Panc1 (cell line): ENCODE measurements around the gene CORT. TPM values are rescaled to one million over a fixed set of nuclear protein-coding genes. Genes with fewer than 3 reads are reported as not detected.

Experiments used
- ATAC-seq: fragments of 200-7000 bp; cut with Tn5 transposase; 2 replicates; pipeline ENCODE4 v1.9.1; 2020; ENCODE audit warnings: mild to moderate bottlenecking, moderate library complexity
- BruUV-seq: library from RNA; stranded (reverse); fragments of 400-500 nt; replicated peaks from 2 replicates; lab custom pipeline; 2021; lab: Mats Ljungman, UMichigan
- CTCF ChIA-PET: fragments of 300-600 bp; sonication (Branson Sonifier 250); formaldehyde crosslinking; loops from one replicate; lab custom pipeline; 2022; ENCODE audit warnings: antibody characterized with exemption; lab: Charles Lee
- POLR2A ChIA-PET: fragments of 300-600 bp; sonication (Branson Sonifier 250); formaldehyde crosslinking; loops from one replicate; lab custom pipeline; 2022; ENCODE audit warnings: antibody characterized with exemption; lab: Charles Lee
- DNase-seq: peaks from one replicate; pipeline ENCODE4 v3.0.0-alpha.2; 2010; ENCODE audit warnings: low read depth, low spot score
- H3K27ac ChIP-seq: 2 replicates; pipeline ENCODE4 v1.5.1; 2011; ENCODE audit warnings: mild to moderate bottlenecking, low read length, inconsistent platforms
- H3K27me3 ChIP-seq: fragments of 200-500 bp; sonication (Bioruptor generic); 2 replicates; pipeline ENCODE4 v1.6.0; 2014; ENCODE audit warnings: low read length, inconsistent platforms; ENCODE audit not compliant: control insufficient read depth, insufficient read depth
- H3K36me3 ChIP-seq: fragments of 200-500 bp; sonication (Bioruptor generic); 2 replicates; pipeline ENCODE4 v1.5.1; 2014; ENCODE audit warnings: inconsistent platforms, mild to moderate bottlenecking, low read length, moderate library complexity; ENCODE audit not compliant: control insufficient read depth, insufficient read depth
- H3K4me1 ChIP-seq: 2 replicates; pipeline ENCODE4 v1.5.1; 2011; ENCODE audit warnings: inconsistent platforms, mild to moderate bottlenecking, low read length, moderate library complexity; ENCODE audit not compliant: control insufficient read depth, insufficient read depth
- H3K4me3 ChIP-seq, 2 experiments: 2 replicates each; pipeline ENCODE4 v1.5.1; 2011 to 2012; ENCODE audit warnings: low read depth in 2 of 2, low read length in 2 of 2, mild to moderate bottlenecking in 2 of 2, inconsistent platforms in 1 of 2, moderate library complexity in 1 of 2
- H3K9me3 ChIP-seq: fragments of 200-500 bp; sonication (Bioruptor generic); 2 replicates; pipeline ENCODE4 v1.5.1; 2014; ENCODE audit warnings: low read depth, mild to moderate bottlenecking, inconsistent platforms, low read length, moderate library complexity; ENCODE audit not compliant: control insufficient read depth, insufficient read depth
- CTCF ChIP-seq: fragments of 450-650 bp; IDR thresholded peaks from 2 replicates; pipeline ENCODE4 v1.5.1; 2017; ENCODE audit warnings: mild to moderate bottlenecking
- POLR2AphosphoS5 ChIP-seq: IDR thresholded peaks from 2 replicates; pipeline ENCODE4 v1.6.1; 2012; ENCODE audit warnings: mild to moderate bottlenecking, low read depth, low read length, moderate library complexity
- REST ChIP-seq, 2 experiments: IDR thresholded peaks; 2 replicates each; pipeline ENCODE4 v1.6.1; 2011 to 2012; ENCODE audit warnings: low read depth in 2 of 2, control low read depth in 1 of 2, low read length in 1 of 2, mild to moderate bottlenecking in 1 of 2, moderate library complexity in 1 of 2; ENCODE audit not compliant: insufficient read depth in 1 of 2
- SIN3A ChIP-seq: IDR thresholded peaks from 2 replicates; pipeline ENCODE4 v1.6.1; 2012; ENCODE audit warnings: low read depth, mild to moderate bottlenecking, low read length, moderate library complexity, borderline replicate concordance; ENCODE audit not compliant: insufficient read depth
- TCF7L2 ChIP-seq: IDR thresholded peaks from 2 replicates; pipeline ENCODE4 v1.6.1; 2011; ENCODE audit warnings: mild to moderate bottlenecking, low read depth, low read length, inconsistent platforms
- in situ Hi-C: cut with HindIII; loops from 2 replicates; pipeline ENCODE4 v1.10.0; 2016; ENCODE audit warnings: low sequenced_read_pairs, low pct_unique_long_range_greater_than_20kb
- intact Hi-C: fragments of 100-400 bp; cut with micrococcal nuclease; formaldehyde crosslinking; loops from one replicate; pipeline ENCODE4 v1.10.0; 2022; ENCODE audit not compliant: unreplicated experiment
- total RNA-seq: library from RNA; stranded (reverse); gene quantifications from one replicate; pipeline ENCODE4 v1.2.1, GENCODE V29; 2021; ENCODE audit not compliant: unreplicated experiment

Gene CORT
- total RNA-seq, 1 experiment from 2014 or later, result 0.41 TPM

GRCh38 chr1:10440305-10440704 is 9.5 kb upstream of the CORT start:
- Histone ChIP-seq H3K4me3 (no peak overlapping the region), H3K9me3 (no peaks in the 10 kb centered on the region), H3K4me1 (0 out of 2 replicates have a peak, but pooled peaks cover 3% of the 10 kb centered on the region), H3K36me3 (no peaks in the 10 kb centered on the region), H3K27me3 (no peaks in the 10 kb centered on the region), H3K27ac (no peak overlapping the region)
- TF ChIP-seq CTCF (no peak), TCF7L2 (no peak), POLR2AphosphoS5 (no peak), SIN3A (no peak), REST (IDR thresholded peaks at IDR 0.05; ENCODE audit: insufficient read depth in 1 of 2, low read depth in 2 of 2, low read length in 1 of 2) (no peak)
- in situ Hi-C loops, result no loop called here
- no TSS peak for BruUV-seq
- ChIA-PET CTCF (no interaction called here), POLR2A (no interaction called here)
- intact Hi-C loops, result no loop called here
- DNase-seq (no peak), ATAC-seq (no peak)

GRCh38 chr1:10440794-10441193 is 9.0 kb upstream of the CORT start:
- DNase-seq, result no peak
- Histone ChIP-seq H3K4me3 (no peak overlapping the region), H3K36me3 (no peaks in the 10 kb centered on the region), H3K27me3 (no peaks in the 10 kb centered on the region), H3K9me3 (no peaks in the 10 kb centered on the region), H3K27ac (no peak overlapping the region), H3K4me1 (0 out of 2 replicates have a peak, but pooled peaks cover 3% of the 10 kb centered on the region)
- in situ Hi-C loops (no loop called here), intact Hi-C loops (no loop called here)
- POLR2A ChIA-PET, result no interaction called here
- TF ChIP-seq SIN3A (no peak), TCF7L2 (no peak), CTCF (no peak), REST (IDR thresholded peaks at IDR 0.05; ENCODE audit: insufficient read depth in 1 of 2, low read depth in 2 of 2, low read length in 1 of 2) (no peak), POLR2AphosphoS5 (no peak)
- no peak for ATAC-seq
- CTCF ChIA-PET, result interaction anchor here (0.7 kb wide), 1 partner anchor 41 kb away, joined by 3 read pairs; no protein-coding TSS in a partner anchor
- BruUV-seq, result no TSS peak
